Osteocyte (in vitro differentiated cells): ENCODE measurements around the gene CNTN6. TPM values are rescaled to one million over a fixed set of nuclear protein-coding genes. Genes with fewer than 3 reads are reported as not detected.

Source experiments
- DNase-seq: peaks from one replicate; pipeline ENCODE4 v3.0.0; 2021; ENCODE audit warnings: mixed read lengths; ENCODE audit not compliant: unreplicated experiment; ENCODE audit errors: extremely low spot score
- H3K27ac Mint-ChIP-seq: one replicate; pipeline ENCODE4 v1.8.0; 2021; ENCODE audit warnings: mild to moderate bottlenecking, mixed read lengths; ENCODE audit not compliant: unreplicated experiment
- H3K27me3 Mint-ChIP-seq: one replicate; pipeline ENCODE4 v1.8.0; 2021; ENCODE audit warnings: mixed read lengths; ENCODE audit not compliant: unreplicated experiment
- H3K36me3 Mint-ChIP-seq: one replicate; pipeline ENCODE4 v1.8.0; 2021; ENCODE audit warnings: mixed read lengths; ENCODE audit not compliant: unreplicated experiment
- H3K4me1 Mint-ChIP-seq: one replicate; pipeline ENCODE4 v1.8.0; 2021; ENCODE audit warnings: mixed read lengths; ENCODE audit not compliant: unreplicated experiment
- H3K4me3 Mint-ChIP-seq: one replicate; pipeline ENCODE4 v1.8.0; 2021; ENCODE audit warnings: mild to moderate bottlenecking, moderate library complexity, mixed read lengths; ENCODE audit not compliant: unreplicated experiment
- H3K9me3 Mint-ChIP-seq: one replicate; pipeline ENCODE4 v1.8.0; 2021; ENCODE audit warnings: mixed read lengths; ENCODE audit not compliant: unreplicated experiment
- total RNA-seq: library from RNA; stranded (reverse); gene quantifications from 2 replicates; pipeline ENCODE4 v1.2.1, GENCODE V29; 2021
- TF ChIP-seq, protein P1 (sequence below): fragments of 200-600 bp; sonication (generic); IDR thresholded peaks from 2 replicates; pipeline ENCODE4 v1.5.0; 2021; ENCODE audit warnings: antibody characterized with exemption, mild to moderate bottlenecking, moderate library complexity

The CNTN6 gene
- total RNA-seq, 1 donor from 2014 or later, result 27.5 TPM

DNA sequence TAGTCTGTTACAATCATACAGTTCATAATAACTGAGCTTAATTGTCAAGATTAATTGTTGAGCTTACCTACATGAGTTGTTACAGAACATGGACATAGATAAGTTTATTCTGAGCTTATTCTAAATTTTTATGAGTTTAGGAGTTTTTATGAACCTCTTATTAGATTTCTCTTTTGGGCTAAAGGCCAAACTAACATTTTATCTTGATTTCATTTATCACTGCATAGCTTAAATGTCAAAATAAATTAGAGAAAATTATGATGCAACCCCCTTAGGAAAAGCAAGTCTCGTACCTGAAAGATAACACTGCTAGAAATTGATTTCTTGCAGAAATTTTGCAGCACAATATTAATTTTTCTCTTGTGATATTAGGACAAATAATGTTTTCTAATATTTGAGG, 54.5 kb downstream of the CNTN6 start:
- TF ChIP-seq, protein P1, sequence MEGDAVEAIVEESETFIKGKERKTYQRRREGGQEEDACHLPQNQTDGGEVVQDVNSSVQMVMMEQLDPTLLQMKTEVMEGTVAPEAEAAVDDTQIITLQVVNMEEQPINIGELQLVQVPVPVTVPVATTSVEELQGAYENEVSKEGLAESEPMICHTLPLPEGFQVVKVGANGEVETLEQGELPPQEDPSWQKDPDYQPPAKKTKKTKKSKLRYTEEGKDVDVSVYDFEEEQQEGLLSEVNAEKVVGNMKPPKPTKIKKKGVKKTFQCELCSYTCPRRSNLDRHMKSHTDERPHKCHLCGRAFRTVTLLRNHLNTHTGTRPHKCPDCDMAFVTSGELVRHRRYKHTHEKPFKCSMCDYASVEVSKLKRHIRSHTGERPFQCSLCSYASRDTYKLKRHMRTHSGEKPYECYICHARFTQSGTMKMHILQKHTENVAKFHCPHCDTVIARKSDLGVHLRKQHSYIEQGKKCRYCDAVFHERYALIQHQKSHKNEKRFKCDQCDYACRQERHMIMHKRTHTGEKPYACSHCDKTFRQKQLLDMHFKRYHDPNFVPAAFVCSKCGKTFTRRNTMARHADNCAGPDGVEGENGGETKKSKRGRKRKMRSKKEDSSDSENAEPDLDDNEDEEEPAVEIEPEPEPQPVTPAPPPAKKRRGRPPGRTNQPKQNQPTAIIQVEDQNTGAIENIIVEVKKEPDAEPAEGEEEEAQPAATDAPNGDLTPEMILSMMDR, result no peak
- no peaks in the 10 kb centered on the region for H3K27me3 Mint-ChIP-seq
- no peak overlapping the region for H3K27ac Mint-ChIP-seq
- H3K9me3 Mint-ChIP-seq, result no peaks in the 10 kb centered on the region
- no peak for DNase-seq
- H3K36me3 Mint-ChIP-seq, result no peaks in the 10 kb centered on the region
- H3K4me3 Mint-ChIP-seq, result no peak overlapping the region
- peaks cover 10% of the 10 kb centered on the region for H3K4me1 Mint-ChIP-seq

DNA sequence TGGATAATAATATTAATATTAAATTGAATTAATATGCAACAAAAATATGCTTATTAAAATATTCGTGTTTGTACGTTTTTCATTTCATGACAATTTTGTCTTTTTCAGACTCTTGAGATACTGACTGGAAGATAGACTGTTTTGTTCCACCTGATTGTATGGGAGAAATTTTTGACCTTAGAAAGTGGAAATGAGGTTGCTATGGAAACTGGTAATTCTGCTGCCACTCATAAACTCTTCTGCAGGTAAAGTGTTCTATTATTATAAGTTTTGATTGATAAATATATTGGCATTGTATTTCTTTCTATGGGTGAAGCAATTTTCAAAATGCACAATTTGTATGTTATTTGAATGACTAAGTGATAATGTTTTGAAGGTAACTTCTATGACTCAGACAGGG, 55.0 kb downstream of the CNTN6 start:
- TF ChIP-seq, protein P1, result no peak
- H3K4me1 Mint-ChIP-seq, result peaks cover 10% of the 10 kb centered on the region
- no peak overlapping the region for H3K4me3 Mint-ChIP-seq
- H3K9me3 Mint-ChIP-seq, result no peaks in the 10 kb centered on the region
- no peaks in the 10 kb centered on the region for H3K27me3 Mint-ChIP-seq
- no peak for DNase-seq
- H3K27ac Mint-ChIP-seq, result no peak overlapping the region
- no peaks in the 10 kb centered on the region for H3K36me3 Mint-ChIP-seq

DNA sequence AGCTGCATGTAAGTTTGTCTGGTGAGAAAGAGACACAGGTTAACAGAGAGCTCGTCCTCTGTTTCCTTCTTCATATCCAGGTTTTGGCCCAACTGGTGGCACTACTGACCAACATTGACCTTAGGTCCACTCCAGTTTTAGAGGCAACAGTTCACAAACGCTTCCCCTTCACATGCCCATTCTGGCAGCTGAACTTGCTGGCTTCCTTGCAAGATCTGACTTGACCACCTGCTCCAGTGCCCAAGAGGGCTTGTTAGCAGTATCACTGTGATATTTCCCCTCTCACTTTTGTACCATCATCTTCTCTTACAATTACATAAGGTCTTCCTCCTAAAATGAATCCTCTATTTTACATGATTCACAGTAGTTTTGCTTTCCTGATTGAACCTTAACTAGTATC, 71.3 kb downstream of the CNTN6 start:
- Mint-ChIP-seq H3K36me3 (no peaks in the 10 kb centered on the region), H3K9me3 (no peaks in the 10 kb centered on the region), H3K27me3 (no peaks in the 10 kb centered on the region), H3K4me3 (no peak overlapping the region), H3K4me1 (no peaks in the 10 kb centered on the region), H3K27ac (no peak overlapping the region)
- no peak for DNase-seq
- TF ChIP-seq, protein P1, result no peak

DNA sequence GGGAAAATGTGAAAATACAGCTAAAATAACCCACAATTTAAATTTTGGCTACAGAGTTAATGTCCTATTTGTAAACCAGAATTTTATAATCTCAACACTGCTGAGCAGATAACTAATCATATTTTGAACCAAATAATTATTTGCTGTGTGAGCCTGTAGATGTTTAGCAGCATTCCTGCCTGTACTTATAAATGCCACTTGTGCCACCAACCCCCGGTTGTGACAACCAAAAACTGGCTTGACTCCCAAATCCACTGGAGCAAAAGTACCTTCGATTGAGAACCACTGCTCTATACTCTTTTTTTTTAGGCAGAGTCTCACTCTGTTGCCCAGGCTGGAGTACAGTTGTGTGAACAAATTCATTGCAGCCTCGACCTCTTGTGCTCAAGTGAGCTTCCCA, 78.5 kb downstream of the CNTN6 start:
- peaks cover 2% of the 10 kb centered on the region for H3K36me3 Mint-ChIP-seq
- DNase-seq, result no peak
- H3K4me3 Mint-ChIP-seq, result no peak overlapping the region
- no peaks in the 10 kb centered on the region for H3K9me3 Mint-ChIP-seq
- no peaks in the 10 kb centered on the region for H3K4me1 Mint-ChIP-seq
- H3K27me3 Mint-ChIP-seq, result no peaks in the 10 kb centered on the region
- no peak overlapping the region for H3K27ac Mint-ChIP-seq
- TF ChIP-seq, protein P1, result no peak

DNA sequence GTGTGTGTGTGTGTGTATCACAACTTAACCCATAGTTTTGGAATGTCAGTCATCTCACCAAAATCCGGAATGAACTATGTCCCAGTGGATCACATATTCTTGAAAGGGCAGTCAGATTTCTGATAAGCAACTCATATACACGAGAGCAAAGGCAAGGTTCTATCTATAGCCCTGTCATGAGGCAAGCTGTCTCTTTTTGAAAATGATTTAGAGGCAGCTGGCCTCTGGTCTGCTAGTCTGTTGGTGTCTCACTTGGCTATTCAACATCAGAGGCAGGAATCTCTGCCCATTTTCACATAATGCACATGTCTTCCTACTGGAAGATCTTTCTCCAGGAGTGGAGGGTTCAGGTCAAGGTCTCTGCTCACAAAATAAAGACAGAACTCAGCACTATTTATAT, 79.8 kb downstream of the CNTN6 start:
- peaks cover 10% of the 10 kb centered on the region for H3K9me3 Mint-ChIP-seq
- H3K4me3 Mint-ChIP-seq, result no peak overlapping the region
- TF ChIP-seq, protein P1, result no peak

More for the DNA sequence above, 79.8 kb downstream of the CNTN6 start:
- Mint-ChIP-seq H3K27ac (no peak overlapping the region), H3K27me3 (no peaks in the 10 kb centered on the region), H3K4me1 (no peaks in the 10 kb centered on the region), H3K36me3 (peaks cover 5% of the 10 kb centered on the region)
- DNase-seq, result no peak
